PFSK-1 (cell line): ENCODE data around the gene VPS52.

Experiments
- FOXP2 ChIP-seq: optimal IDR thresholded peaks from 2 replicates; pipeline ENCODE3; 2011; ENCODE audit warnings: borderline replicate concordance, control low read depth, inconsistent platforms; ENCODE audit not compliant: insufficient read depth; ENCODE audit errors: extremely low read length, extremely low read depth
- POLR2AphosphoS5 ChIP-seq: IDR thresholded peaks from 2 replicates; pipeline ENCODE4 v1.6.1; 2012; ENCODE audit warnings: low read depth, mild to moderate bottlenecking, control low read depth, low read length, moderate library complexity
- SIN3A ChIP-seq: IDR thresholded peaks from 2 replicates; pipeline ENCODE4 v1.6.1; 2012; ENCODE audit warnings: mild to moderate bottlenecking, low read length, moderate library complexity, borderline replicate concordance; ENCODE audit not compliant: insufficient read depth

DNA sequence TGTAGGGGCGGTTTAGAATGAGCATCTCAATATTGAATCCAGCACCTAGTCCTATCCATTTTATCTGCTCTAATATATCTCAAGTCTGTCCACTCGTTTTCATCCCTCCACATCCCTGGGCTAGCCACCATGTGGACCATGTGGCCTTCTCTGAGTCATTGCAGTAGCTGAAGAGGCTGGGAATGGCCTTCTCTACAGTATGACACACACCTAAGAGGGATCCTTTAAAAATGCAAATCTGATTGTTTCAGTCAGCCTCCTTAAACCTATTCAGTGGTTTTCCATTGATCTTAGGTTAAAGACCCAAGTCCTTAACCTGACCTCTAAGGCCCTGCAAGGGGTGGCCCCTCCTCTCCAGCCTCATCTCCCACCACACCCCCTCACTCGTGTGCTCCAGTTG is 54.0 kb downstream of the VPS52 start:
- TF ChIP-seq SIN3A = no peak
- TF ChIP-seq FOXP2 = no peak
- no peak for TF ChIP-seq POLR2AphosphoS5
